ENCODE measurements around the gene FRYL.
A peak's percentile ranks its signal among the peaks of the same experiment; 100 is the strongest.
"Not testable (repeated sequence)": the region's sequence is repeated elsewhere in the genome, so short reads cannot be mapped to it uniquely, and the experiment has no call there.

Gene FRYL

GRCh38 chr4:48779998-48780864, at the start of gene FRYL:
FRYL (minus strand) TSS chr4:48780279; CDS start chr4:48634410, 145,869 bp downstream.
- Mint-ChIP-seq H3K27me3 (no peaks in the 10 kb centered on the region), H3K4me3 (peak within 1 kb of the TSS; percentile 81), H3K4me1 (peaks cover 43% of the 10 kb centered on the region), H3K27ac (peak within 1 kb of the TSS; percentile 62), H3K36me3 (no peaks in the 10 kb centered on the region), H3K9me3 (no peaks in the 10 kb centered on the region)
- ATAC-seq, result peak; percentile 97

- Mint-ChIP-seq H3K4me3 (no peak overlapping the region), H3K9me3 (no peaks in the 10 kb centered on the region), H3K27me3 (peaks cover 9% of the 10 kb centered on the region), H3K36me3 (peaks cover 5% of the 10 kb centered on the region), H3K27ac (no peak overlapping the region), H3K4me1 (peaks cover 11% of the 10 kb centered on the region)
- no peak for ATAC-seq
Measured at GRCh38 chr4:48827622-48828021, 47.5 kb upstream of the FRYL start.

- not testable (repeated sequence) for H3K9me3 Mint-ChIP-seq, H3K27me3 Mint-ChIP-seq, H3K27ac Mint-ChIP-seq, H3K36me3 Mint-ChIP-seq, ATAC-seq, H3K4me3 Mint-ChIP-seq
- H3K4me1 Mint-ChIP-seq, result peaks cover 18% of the 10 kb centered on the region
Measured at GRCh38 chr4:48821431-48821830, 41.4 kb upstream of the FRYL start.

- Mint-ChIP-seq H3K9me3 (peaks cover 9% of the 10 kb centered on the region), H3K4me1 (peaks cover 28% of the 10 kb centered on the region), H3K36me3 (no peaks in the 10 kb centered on the region), H3K27me3 (no peaks in the 10 kb centered on the region), H3K4me3 (no peak overlapping the region), H3K27ac (no peak overlapping the region)
- ATAC-seq, result no peak
Measured at GRCh38 chr4:48816971-48817370, 36.9 kb upstream of the FRYL start.

GRCh38 chr4:48816297-48816696, 36.2 kb upstream of the FRYL start:
- H3K36me3 Mint-ChIP-seq, H3K4me3 Mint-ChIP-seq, H3K9me3 Mint-ChIP-seq, ATAC-seq, H3K27me3 Mint-ChIP-seq: not testable (repeated sequence)
- Mint-ChIP-seq H3K4me1 (peaks cover 28% of the 10 kb centered on the region), H3K27ac (peak overlapping the region; percentile 4)

- no peak for ATAC-seq
- no peaks in the 10 kb centered on the region for H3K27me3 Mint-ChIP-seq
- no peak overlapping the region for H3K4me3 Mint-ChIP-seq
- no peaks in the 10 kb centered on the region for H3K36me3 Mint-ChIP-seq
- H3K27ac Mint-ChIP-seq, result peak overlapping the region; percentile 4
- H3K9me3 Mint-ChIP-seq, result peaks cover 8% of the 10 kb centered on the region
- H3K4me1 Mint-ChIP-seq, result peaks cover 22% of the 10 kb centered on the region
Measured at GRCh38 chr4:48815483-48815882, 35.4 kb upstream of the FRYL start.

- no peak for ATAC-seq
- Mint-ChIP-seq H3K36me3 (no peaks in the 10 kb centered on the region), H3K9me3 (no peaks in the 10 kb centered on the region), H3K27me3 (no peaks in the 10 kb centered on the region), H3K4me3 (no peak overlapping the region), H3K4me1 (peaks cover 17% of the 10 kb centered on the region), H3K27ac (no peak overlapping the region)
Measured at GRCh38 chr4:48813964-48814363, 33.9 kb upstream of the FRYL start.

- no peaks in the 10 kb centered on the region for H3K36me3 Mint-ChIP-seq
- H3K27me3 Mint-ChIP-seq, result no peaks in the 10 kb centered on the region
- H3K4me1 Mint-ChIP-seq, result peaks cover 17% of the 10 kb centered on the region
- no peak for ATAC-seq
- no peak overlapping the region for H3K4me3 Mint-ChIP-seq
- H3K9me3 Mint-ChIP-seq, result peaks cover 3% of the 10 kb centered on the region
- no peak overlapping the region for H3K27ac Mint-ChIP-seq
Measured at GRCh38 chr4:48812866-48813265, 32.8 kb upstream of the FRYL start.

- ATAC-seq, result no peak
- Mint-ChIP-seq H3K4me1 (peaks cover 7% of the 10 kb centered on the region), H3K27me3 (no peaks in the 10 kb centered on the region), H3K4me3 (no peak overlapping the region), H3K27ac (no peak overlapping the region), H3K36me3 (no peaks in the 10 kb centered on the region), H3K9me3 (peaks cover 3% of the 10 kb centered on the region)
Measured at GRCh38 chr4:48804584-48805301, 24.7 kb upstream of the FRYL start.

- H3K4me3 Mint-ChIP-seq, result no peak overlapping the region
- H3K4me1 Mint-ChIP-seq, result peaks cover 14% of the 10 kb centered on the region
- no peak overlapping the region for H3K27ac Mint-ChIP-seq
- H3K27me3 Mint-ChIP-seq, result no peaks in the 10 kb centered on the region
- H3K9me3 Mint-ChIP-seq, result no peaks in the 10 kb centered on the region
- no peaks in the 10 kb centered on the region for H3K36me3 Mint-ChIP-seq
- ATAC-seq, result no peak
Measured at GRCh38 chr4:48801016-48801715, 21.1 kb upstream of the FRYL start.

- H3K9me3 Mint-ChIP-seq, H3K36me3 Mint-ChIP-seq, H3K27me3 Mint-ChIP-seq, ATAC-seq, H3K27ac Mint-ChIP-seq, H3K4me3 Mint-ChIP-seq: not testable (repeated sequence)
- peaks cover 19% of the 10 kb centered on the region for H3K4me1 Mint-ChIP-seq
Measured at GRCh38 chr4:48800155-48800554, 20.1 kb upstream of the FRYL start.

GRCh38 chr4:48799157-48799556, 19.1 kb upstream of the FRYL start:
- Mint-ChIP-seq H3K4me1 (peaks cover 25% of the 10 kb centered on the region), H3K4me3 (no peak overlapping the region), H3K27me3 (no peaks in the 10 kb centered on the region)

GRCh38 chr4:48798117-48798516, 18.0 kb upstream of the FRYL start:
- H3K36me3 Mint-ChIP-seq, result no peaks in the 10 kb centered on the region
- H3K27ac Mint-ChIP-seq, result no peak overlapping the region
- H3K27me3 Mint-ChIP-seq, result no peaks in the 10 kb centered on the region
- H3K4me1 Mint-ChIP-seq, result peaks cover 27% of the 10 kb centered on the region
- no peak for ATAC-seq
- H3K9me3 Mint-ChIP-seq, result no peaks in the 10 kb centered on the region
- no peak overlapping the region for H3K4me3 Mint-ChIP-seq

More at GRCh38 chr4:48799157-48799556, 19.1 kb upstream of the FRYL start:
- H3K27ac Mint-ChIP-seq, result no peak overlapping the region
- H3K9me3 Mint-ChIP-seq, result no peaks in the 10 kb centered on the region
- H3K36me3 Mint-ChIP-seq, result no peaks in the 10 kb centered on the region
- ATAC-seq, result peak; percentile 50

- Mint-ChIP-seq H3K27me3 (no peaks in the 10 kb centered on the region), H3K9me3 (no peaks in the 10 kb centered on the region), H3K4me3 (no peak overlapping the region), H3K4me1 (peaks cover 35% of the 10 kb centered on the region), H3K36me3 (no peaks in the 10 kb centered on the region), H3K27ac (peak overlapping the region; percentile 53)
- no peak for ATAC-seq
Measured at GRCh38 chr4:48796927-48797679, 17.0 kb upstream of the FRYL start.
